Smooth muscle cell (in vitro differentiated cells): ENCODE results near the gene ANKMY1. TPM values are rescaled to one million over a fixed set of nuclear protein-coding genes. Genes with fewer than 3 reads are reported as not detected.

Experiments used
- DNase-seq: peaks from one replicate; lab custom pipeline; 2025; ENCODE audit not compliant: unreplicated experiment; lab: John Stamatoyannopoulos, UW
- H2AFZ ChIP-seq: fragments of 200-600 bp; sonication (generic); 2 replicates; pipeline ENCODE4 v1.6.0; 2016; ENCODE audit warnings: antibody characterized with exemption, low read depth, mild to moderate bottlenecking
- H3F3A ChIP-seq: fragments of 200-600 bp; sonication (generic); 2 replicates; pipeline ENCODE4 v1.6.0; 2017; ENCODE audit warnings: antibody characterized with exemption, low read depth
- H3K27ac ChIP-seq: fragments of 200-600 bp; sonication (generic); 2 replicates; pipeline ENCODE4 v1.5.1; 2016; ENCODE audit warnings: low read depth, mild to moderate bottlenecking
- H3K27me3 ChIP-seq: fragments of 200-600 bp; sonication (generic); 2 replicates; pipeline ENCODE4 v1.6.1; 2016; ENCODE audit warnings: low read depth, mild to moderate bottlenecking
- H3K36me3 ChIP-seq: fragments of 200-600 bp; sonication (generic); 2 replicates; pipeline ENCODE4 v1.5.1; 2016; ENCODE audit warnings: low read depth
- H3K4me1 ChIP-seq: fragments of 200-600 bp; sonication (generic); 2 replicates; pipeline ENCODE4 v1.5.1; 2016; ENCODE audit warnings: low read depth
- H3K4me2 ChIP-seq: fragments of 200-600 bp; sonication (generic); 2 replicates; pipeline ENCODE4 v1.6.0; 2016; ENCODE audit warnings: mild to moderate bottlenecking
- H3K4me3 ChIP-seq: fragments of 200-600 bp; sonication (generic); 2 replicates; pipeline ENCODE4 v1.5.1; 2016; ENCODE audit warnings: mild to moderate bottlenecking
- H3K79me2 ChIP-seq: fragments of 200-600 bp; sonication (generic); 2 replicates; pipeline ENCODE4 v1.6.0; 2016; ENCODE audit warnings: low read depth, mild to moderate bottlenecking
- H3K9ac ChIP-seq: fragments of 200-600 bp; sonication (generic); 2 replicates; pipeline ENCODE4 v1.6.0; 2016; ENCODE audit warnings: low read depth
- H3K9me3 ChIP-seq: fragments of 200-600 bp; sonication (generic); replicated peaks from 2 replicates; pipeline ENCODE4 v1.5.1; 2016; ENCODE audit warnings: low read depth
- H4K20me1 ChIP-seq: fragments of 200-600 bp; sonication (generic); 2 replicates; pipeline ENCODE4 v1.6.0; 2016; ENCODE audit warnings: low read depth
- CTCF ChIP-seq: fragments of 200-600 bp; sonication (generic); IDR thresholded peaks from 2 replicates; pipeline ENCODE4 v1.5.1; 2017; ENCODE audit warnings: borderline replicate concordance, mild to moderate bottlenecking, antibody characterized with exemption; ENCODE audit not compliant: insufficient read depth, poor library complexity, severe bottlenecking
- WGBS: methylation state at CpG from one replicate; pipeline ENCODE4 v1.1.7; 2016; ENCODE audit warnings: low lambda C conversion rate; 5-methylcytosine and 5-hydroxymethylcytosine counted together
- polyA plus RNA-seq: library from polyadenylated mRNA; unstranded; fragments of >200 nt; fragmentation: Nextera tagmentation; extraction: Ambion mirVana; gene quantifications from 2 replicates; pipeline ENCODE4 v1.2.1, GENCODE V29; 2016
- total RNA-seq: library from RNA; depleted of rRNA; stranded (reverse); fragments of >200 nt; gene quantifications from 2 replicates; pipeline ENCODE4 v1.2.3, GENCODE V29; 2014

The ANKMY1 gene
- total and polyA plus RNA-seq, 2 experiments from 2014 or later, result 6.4 to 8.7 TPM

GRCh38 chr2:240505910-240506309 lies 51.9 kb downstream of the ANKMY1 start:
- H3K9ac ChIP-seq, result no peak overlapping the region
- WGBS, result 83% methylated on average over 14 of the region's 14 CpGs
- no peaks in the 10 kb centered on the region for H3K4me1 ChIP-seq
- no peaks in the 10 kb centered on the region for H3K27me3 ChIP-seq
- no peaks in the 10 kb centered on the region for H3K79me2 ChIP-seq
- no peak for DNase-seq
- no peaks in the 10 kb centered on the region for H4K20me1 ChIP-seq
- H3K9me3 ChIP-seq, result no peaks in the 10 kb centered on the region
- H2AFZ ChIP-seq, result no peak overlapping the region
- H3K36me3 ChIP-seq, result no peaks in the 10 kb centered on the region
- no peak for TF ChIP-seq CTCF
- no peak overlapping the region for H3K4me2 ChIP-seq
- H3F3A ChIP-seq, result no peaks in the 10 kb centered on the region
- no peak overlapping the region for H3K4me3 ChIP-seq
- H3K27ac ChIP-seq, result no peak overlapping the region

GRCh38 chr2:240503848-240504247 lies 53.9 kb downstream of the ANKMY1 start:
- Histone ChIP-seq H3K79me2 (no peaks in the 10 kb centered on the region), H3K9ac (no peak overlapping the region), H3K4me2 (no peak overlapping the region), H3K4me1 (no peaks in the 10 kb centered on the region), H2AFZ (no peak overlapping the region), H3K27me3 (no peaks in the 10 kb centered on the region), H3K9me3 (no peaks in the 10 kb centered on the region), H3K4me3 (no peak overlapping the region), H4K20me1 (no peaks in the 10 kb centered on the region), H3K36me3 (no peaks in the 10 kb centered on the region), H3K27ac (no peak overlapping the region), H3F3A (no peaks in the 10 kb centered on the region)
- WGBS, result 96% methylated on average over 7 of the region's 7 CpGs
- DNase-seq, result no peak
- no peak for TF ChIP-seq CTCF

GRCh38 chr2:240503375-240503774 lies 54.4 kb downstream of the ANKMY1 start:
- Histone ChIP-seq H3F3A (no peaks in the 10 kb centered on the region), H3K9me3 (no peaks in the 10 kb centered on the region), H3K27me3 (no peaks in the 10 kb centered on the region), H3K27ac (no peak overlapping the region), H3K4me2 (no peak overlapping the region), H2AFZ (no peak overlapping the region), H3K4me1 (no peaks in the 10 kb centered on the region), H3K9ac (no peak overlapping the region), H4K20me1 (no peaks in the 10 kb centered on the region), H3K4me3 (no peak overlapping the region), H3K36me3 (no peaks in the 10 kb centered on the region), H3K79me2 (no peaks in the 10 kb centered on the region)
- WGBS, result 94% methylated on average over 9 of the region's 9 CpGs
- no peak for TF ChIP-seq CTCF
- no peak for DNase-seq

GRCh38 chr2:240502430-240503121 lies 55.2 kb downstream of the ANKMY1 start:
- H3K79me2 ChIP-seq, result no peaks in the 10 kb centered on the region
- DNase-seq, result no peak
- H3K4me1 ChIP-seq, result no peaks in the 10 kb centered on the region
- no peak overlapping the region for H3K9ac ChIP-seq
- TF ChIP-seq CTCF, result no peak
- H3K9me3 ChIP-seq, result no peaks in the 10 kb centered on the region
- 94% methylated on average over 6 of the region's 14 CpGs for WGBS
- H3K27me3 ChIP-seq, result no peaks in the 10 kb centered on the region
- no peak overlapping the region for H2AFZ ChIP-seq
- no peaks in the 10 kb centered on the region for H3F3A ChIP-seq
- no peaks in the 10 kb centered on the region for H3K36me3 ChIP-seq
- no peak overlapping the region for H3K27ac ChIP-seq
- no peaks in the 10 kb centered on the region for H4K20me1 ChIP-seq
- H3K4me3 ChIP-seq, result no peak overlapping the region
- no peak overlapping the region for H3K4me2 ChIP-seq
